Globus pallidus (tissue), 1 donor: Measurements from ENCODE around the gene ABCG5.
A peak's percentile ranks its signal among the peaks of the same experiment; 100 is the strongest.

ENCODE experiments used
- DNase-seq: peaks from one replicate; pipeline ENCODE4 v3.0.0-alpha.2; 2015; ENCODE audit warnings: low spot score

ABCG5 gene

GRCh38 chr2:43838560-43839267 lies at the start of gene ABCG5, which contains the start of gene ABCG8:
ABCG5 (minus strand) TSS chr2:43838839; CDS start chr2:43838679, 160 bp downstream.
ABCG8 (plus strand) TSS chr2:43838971; CDS start chr2:43839054, 83 bp downstream.
- no peak for DNase-seq

- DNase-seq = no peak
These were observed 48.5 kb upstream of the ABCG5 start for GRCh38 chr2:43887176-43887575.

GRCh38 chr2:43885132-43885632 lies 46.5 kb upstream of the ABCG5 start:
- no peak for DNase-seq

GRCh38 chr2:43884689-43885088 lies 46.0 kb upstream of the ABCG5 start:
- no peak for DNase-seq

- no peak for DNase-seq
These were observed 43.7 kb upstream of the ABCG5 start for GRCh38 chr2:43882312-43882711.

- DNase-seq = no peak
These were observed 42.3 kb upstream of the ABCG5 start for GRCh38 chr2:43880952-43881351.

- DNase-seq = no peak
These were observed 41.8 kb upstream of the ABCG5 start for GRCh38 chr2:43880471-43880870.

- DNase-seq = no peak
These were observed 40.6 kb upstream of the ABCG5 start for GRCh38 chr2:43879261-43879660.

- DNase-seq = peak; percentile 48
These were observed 39.3 kb upstream of the ABCG5 start for GRCh38 chr2:43877782-43878464.

- DNase-seq = no peak
These were observed 36.3 kb upstream of the ABCG5 start for GRCh38 chr2:43874776-43875451.

- no peak for DNase-seq
These were observed 33.5 kb upstream of the ABCG5 start for GRCh38 chr2:43872151-43872550.

- no peak for DNase-seq
These were observed 16.7 kb upstream of the ABCG5 start for GRCh38 chr2:43855292-43855691.

GRCh38 chr2:43854671-43855070 lies 16.0 kb upstream of the ABCG5 start:
- DNase-seq = no peak

GRCh38 chr2:43853141-43854081 lies 14.8 kb upstream of the ABCG5 start:
- DNase-seq = no peak

GRCh38 chr2:43852196-43852730 lies 13.6 kb upstream of the ABCG5 start:
- no peak for DNase-seq

GRCh38 chr2:43851011-43851980 lies 12.7 kb upstream of the ABCG5 start:
- no peak for DNase-seq

- no peak for DNase-seq
These were observed 9.6 kb upstream of the ABCG5 start for GRCh38 chr2:43848214-43848613.

GRCh38 chr2:43846140-43846793 lies 7.6 kb upstream of the ABCG5 start:
- no peak for DNase-seq

- DNase-seq = no peak
These were observed 6.5 kb upstream of the ABCG5 start for GRCh38 chr2:43845181-43845580.

GRCh38 chr2:43842866-43843226 lies 4.2 kb upstream of the ABCG5 start:
- DNase-seq = no peak
